ENCODE data around the gene ARHGAP26.

ARHGAP26 gene

GRCh38 chr5:142769793-142770649 is at the start of gene ARHGAP26:
ARHGAP26 (plus strand) TSS chr5:142770377; CDS start chr5:142770762, 385 bp downstream.
- Histone ChIP-seq H3K27me3 (ENCODE audit: control insufficient read depth in 5 of 5, insufficient read depth in 4 of 5, low read length in 5 of 5) (no peaks in the 10 kb centered on the region), H3K4me3 (ENCODE audit: low read depth in 1 of 5, low read length in 5 of 5) (peak within 1 kb of the TSS; percentile 77 to 99 (median 92)), H3K9ac (ENCODE audit: low read length in 5 of 5) (peak within 1 kb of the TSS; percentile 58 to 84 (median 78)), H3K4me1 (ENCODE audit: control insufficient read depth in 5 of 5, insufficient read depth in 5 of 5, low read length in 5 of 5) (peaks cover 4 to 33% (median 29%) of the 10 kb centered on the region in 5 donors), H3K9me3 (ENCODE audit: control insufficient read depth in 5 of 5, low read length in 5 of 5) (no peaks in the 10 kb centered on the region), H3K27ac (ENCODE audit: low read depth, low read length) (peak within 1 kb of the TSS; percentile 77), H3K36me3 (ENCODE audit: control insufficient read depth in 5 of 5, insufficient read depth in 5 of 5, low read length in 5 of 5) (no peaks in the 10 kb centered on the region)

GRCh38 chr5:142720641-142721271 is 49.4 kb upstream of the ARHGAP26 start:
- H3K27me3 ChIP-seq (ENCODE audit: control insufficient read depth in 5 of 5, insufficient read depth in 4 of 5, low read length in 5 of 5), result no peaks in the 10 kb centered on the region
- H3K9me3 ChIP-seq (ENCODE audit: control insufficient read depth in 5 of 5, low read length in 5 of 5), result no peaks in the 10 kb centered on the region
- H3K4me1 ChIP-seq (ENCODE audit: control insufficient read depth in 5 of 5, insufficient read depth in 5 of 5, low read length in 5 of 5), result peaks cover 2 to 10% (median 7%) of the 10 kb centered on the region in 5 donors
- no peak overlapping the region for H3K4me3 ChIP-seq (ENCODE audit: low read depth in 1 of 5, low read length in 5 of 5)
- H3K36me3 ChIP-seq (ENCODE audit: control insufficient read depth in 5 of 5, insufficient read depth in 5 of 5, low read length in 5 of 5), result no peaks in the 10 kb centered on the region
- no peak overlapping the region for H3K27ac ChIP-seq (ENCODE audit: low read depth, low read length)
- no peak overlapping the region for H3K9ac ChIP-seq (ENCODE audit: low read length in 5 of 5)

- H3K4me1 ChIP-seq (ENCODE audit: control insufficient read depth in 5 of 5, insufficient read depth in 5 of 5, low read length in 5 of 5), result peaks cover 2 to 16% (median 13%) of the 10 kb centered on the region in 5 donors
- H3K36me3 ChIP-seq (ENCODE audit: control insufficient read depth in 5 of 5, insufficient read depth in 5 of 5, low read length in 5 of 5), result no peaks in the 10 kb centered on the region
- H3K9me3 ChIP-seq (ENCODE audit: control insufficient read depth in 5 of 5, low read length in 5 of 5), result no peaks in the 10 kb centered on the region
- no peak overlapping the region for H3K4me3 ChIP-seq (ENCODE audit: low read depth in 1 of 5, low read length in 5 of 5)
- no peak overlapping the region for H3K9ac ChIP-seq (ENCODE audit: low read length in 5 of 5)
- H3K27ac ChIP-seq (ENCODE audit: low read depth, low read length), result no peak overlapping the region
- H3K27me3 ChIP-seq (ENCODE audit: control insufficient read depth in 5 of 5, insufficient read depth in 4 of 5, low read length in 5 of 5), result no peaks in the 10 kb centered on the region
These were observed 48.0 kb upstream of the ARHGAP26 start for GRCh38 chr5:142722146-142722545.

GRCh38 chr5:142722896-142723295 is 47.3 kb upstream of the ARHGAP26 start:
- Histone ChIP-seq H3K36me3 (ENCODE audit: control insufficient read depth in 5 of 5, insufficient read depth in 5 of 5, low read length in 5 of 5) (no peaks in the 10 kb centered on the region), H3K9me3 (ENCODE audit: control insufficient read depth in 5 of 5, low read length in 5 of 5) (no peaks in the 10 kb centered on the region), H3K27me3 (ENCODE audit: control insufficient read depth in 5 of 5, insufficient read depth in 4 of 5, low read length in 5 of 5) (no peaks in the 10 kb centered on the region), H3K4me3 (ENCODE audit: low read depth in 1 of 5, low read length in 5 of 5) (no peak overlapping the region), H3K27ac (ENCODE audit: low read depth, low read length) (no peak overlapping the region), H3K4me1 (ENCODE audit: control insufficient read depth in 5 of 5, insufficient read depth in 5 of 5, low read length in 5 of 5) (peaks cover 1 to 15% (median 14%) of the 10 kb centered on the region in 5 donors), H3K9ac (ENCODE audit: low read length in 5 of 5) (no peak overlapping the region)

GRCh38 chr5:142724821-142725220 is 45.4 kb upstream of the ARHGAP26 start:
- Histone ChIP-seq H3K9ac (ENCODE audit: low read length in 5 of 5) (no peak overlapping the region), H3K4me1 (ENCODE audit: control insufficient read depth in 5 of 5, insufficient read depth in 5 of 5, low read length in 5 of 5) (peaks cover 1 to 19% (median 16%) of the 10 kb centered on the region in 5 donors)

GRCh38 chr5:142725231-142726187 is 44.7 kb upstream of the ARHGAP26 start:
- Histone ChIP-seq H3K36me3 (ENCODE audit: control insufficient read depth in 5 of 5, insufficient read depth in 5 of 5, low read length in 5 of 5) (no peaks in the 10 kb centered on the region), H3K9ac (ENCODE audit: low read length in 5 of 5) (no peak overlapping the region), H3K27ac (ENCODE audit: low read depth, low read length) (no peak overlapping the region), H3K9me3 (ENCODE audit: control insufficient read depth in 5 of 5, low read length in 5 of 5) (no peaks in the 10 kb centered on the region), H3K4me3 (ENCODE audit: low read depth in 1 of 5, low read length in 5 of 5) (no peak overlapping the region), H3K4me1 (ENCODE audit: control insufficient read depth in 5 of 5, insufficient read depth in 5 of 5, low read length in 5 of 5) (peaks cover 1 to 19% (median 16%) of the 10 kb centered on the region in 5 donors), H3K27me3 (ENCODE audit: control insufficient read depth in 5 of 5, insufficient read depth in 4 of 5, low read length in 5 of 5) (no peaks in the 10 kb centered on the region)

More at GRCh38 chr5:142724821-142725220, 45.4 kb upstream of the ARHGAP26 start:
- Histone ChIP-seq H3K9me3 (ENCODE audit: control insufficient read depth in 5 of 5, low read length in 5 of 5) (no peaks in the 10 kb centered on the region), H3K4me3 (ENCODE audit: low read depth in 1 of 5, low read length in 5 of 5) (no peak overlapping the region), H3K27ac (ENCODE audit: low read depth, low read length) (no peak overlapping the region), H3K36me3 (ENCODE audit: control insufficient read depth in 5 of 5, insufficient read depth in 5 of 5, low read length in 5 of 5) (no peaks in the 10 kb centered on the region), H3K27me3 (ENCODE audit: control insufficient read depth in 5 of 5, insufficient read depth in 4 of 5, low read length in 5 of 5) (no peaks in the 10 kb centered on the region)

GRCh38 chr5:142726188-142726731 is 43.9 kb upstream of the ARHGAP26 start:
- Histone ChIP-seq H3K9me3 (ENCODE audit: control insufficient read depth in 5 of 5, low read length in 5 of 5) (no peaks in the 10 kb centered on the region), H3K27me3 (ENCODE audit: control insufficient read depth in 5 of 5, insufficient read depth in 4 of 5, low read length in 5 of 5) (no peaks in the 10 kb centered on the region), H3K4me1 (ENCODE audit: control insufficient read depth in 5 of 5, insufficient read depth in 5 of 5, low read length in 5 of 5) (peaks cover 1 to 19% (median 16%) of the 10 kb centered on the region in 5 donors), H3K9ac (ENCODE audit: low read length in 5 of 5) (peak overlapping the region in 1 of 5 donors; percentile 21), H3K36me3 (ENCODE audit: control insufficient read depth in 5 of 5, insufficient read depth in 5 of 5, low read length in 5 of 5) (no peaks in the 10 kb centered on the region), H3K27ac (ENCODE audit: low read depth, low read length) (peak overlapping the region; percentile 25), H3K4me3 (ENCODE audit: low read depth in 1 of 5, low read length in 5 of 5) (no peak overlapping the region)

GRCh38 chr5:142727735-142728047 is 42.5 kb upstream of the ARHGAP26 start:
- no peak overlapping the region for H3K4me3 ChIP-seq (ENCODE audit: low read depth in 1 of 5, low read length in 5 of 5)
- no peaks in the 10 kb centered on the region for H3K9me3 ChIP-seq (ENCODE audit: control insufficient read depth in 5 of 5, low read length in 5 of 5)
- H3K27ac ChIP-seq (ENCODE audit: low read depth, low read length), result no peak overlapping the region
- peaks cover 0 to 19% (median 16%) of the 10 kb centered on the region in 5 donors for H3K4me1 ChIP-seq (ENCODE audit: control insufficient read depth in 5 of 5, insufficient read depth in 5 of 5, low read length in 5 of 5)
- no peak overlapping the region for H3K9ac ChIP-seq (ENCODE audit: low read length in 5 of 5)
- no peaks in the 10 kb centered on the region for H3K27me3 ChIP-seq (ENCODE audit: control insufficient read depth in 5 of 5, insufficient read depth in 4 of 5, low read length in 5 of 5)
- no peaks in the 10 kb centered on the region for H3K36me3 ChIP-seq (ENCODE audit: control insufficient read depth in 5 of 5, insufficient read depth in 5 of 5, low read length in 5 of 5)

GRCh38 chr5:142735323-142736246 is 34.6 kb upstream of the ARHGAP26 start:
- Histone ChIP-seq H3K4me3 (ENCODE audit: low read depth in 1 of 5, low read length in 5 of 5) (no peak overlapping the region), H3K27me3 (ENCODE audit: control insufficient read depth in 5 of 5, insufficient read depth in 4 of 5, low read length in 5 of 5) (no peaks in the 10 kb centered on the region), H3K27ac (ENCODE audit: low read depth, low read length) (no peak overlapping the region), H3K4me1 (ENCODE audit: control insufficient read depth in 5 of 5, insufficient read depth in 5 of 5, low read length in 5 of 5) (peaks cover 0 to 9% (median 4%) of the 10 kb centered on the region in 5 donors), H3K9me3 (ENCODE audit: control insufficient read depth in 5 of 5, low read length in 5 of 5) (no peaks in the 10 kb centered on the region), H3K9ac (ENCODE audit: low read length in 5 of 5) (no peak overlapping the region), H3K36me3 (ENCODE audit: control insufficient read depth in 5 of 5, insufficient read depth in 5 of 5, low read length in 5 of 5) (no peaks in the 10 kb centered on the region)
